Stimulated activated CD4-positive, alpha-beta T cell treated with anti-CD3 and anti-CD28 coated beads, TNF-alpha, amount 100 ng/mL, for 24 hours (primary cell): Measurements from ENCODE around the gene CD74.
"Not testable (repeated sequence)": the region's sequence is repeated elsewhere in the genome, so short reads cannot be mapped to it uniquely, and the experiment has no call there.

ENCODE experiments used
- DNase-seq, 3 experiments: peaks; one replicate each; pipeline ENCODE4 v3.0.0-alpha.2; 2020; ENCODE audit warnings: low read depth in 3 of 3

CD74 gene

DNA sequence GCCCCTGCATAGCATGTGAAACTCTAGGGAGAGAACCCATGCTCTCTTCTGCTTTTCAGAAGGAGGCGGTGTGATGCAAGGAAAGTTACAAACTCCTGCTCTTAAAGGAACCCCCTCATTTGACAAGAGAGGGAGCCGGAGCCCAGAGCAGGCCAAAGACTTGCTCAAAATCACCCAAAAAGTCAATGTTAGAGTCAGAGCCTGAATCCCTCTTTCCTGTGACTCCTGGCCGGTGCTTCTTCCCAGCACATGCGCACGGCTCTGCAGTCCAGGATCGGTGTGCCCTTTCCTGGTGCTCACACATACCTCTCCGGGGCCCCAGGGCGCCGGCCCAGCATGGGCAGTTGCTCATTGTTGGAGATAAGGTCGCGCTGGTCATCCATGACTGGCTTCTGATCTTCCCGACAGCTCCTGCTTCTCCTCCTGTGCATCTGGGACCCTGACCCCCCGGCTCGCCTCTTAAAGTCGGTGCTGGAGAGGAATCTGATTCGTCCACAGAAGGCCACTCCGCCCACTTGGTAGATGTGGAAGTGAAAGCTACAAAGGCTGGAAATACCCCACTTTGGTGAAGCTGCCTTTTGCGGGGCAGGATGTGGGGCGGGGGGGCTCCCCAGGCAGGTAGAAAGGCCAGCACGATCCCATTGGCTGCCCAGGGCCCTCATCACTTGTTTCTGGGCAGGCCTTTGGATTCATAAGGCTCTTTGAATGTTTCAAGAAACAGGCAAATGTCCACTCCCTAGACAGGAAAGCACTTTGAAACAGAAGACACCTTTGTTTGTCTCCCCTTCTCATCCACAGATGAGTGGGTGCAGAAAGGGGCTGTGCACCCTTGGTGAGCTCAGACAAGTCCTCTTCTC lies at the start of gene CD74:
Gene CD74 (minus strand): TSS at position 592 of the 857 bp plus-strand sequence. CDS start 161 bp downstream, at position 431.
- DNase-seq: peak; percentile 72 to 88 (median 79)

GRCh38 chr5:150461231-150461630 lies 48.5 kb upstream of the CD74 start:
- DNase-seq: no peak

DNA sequence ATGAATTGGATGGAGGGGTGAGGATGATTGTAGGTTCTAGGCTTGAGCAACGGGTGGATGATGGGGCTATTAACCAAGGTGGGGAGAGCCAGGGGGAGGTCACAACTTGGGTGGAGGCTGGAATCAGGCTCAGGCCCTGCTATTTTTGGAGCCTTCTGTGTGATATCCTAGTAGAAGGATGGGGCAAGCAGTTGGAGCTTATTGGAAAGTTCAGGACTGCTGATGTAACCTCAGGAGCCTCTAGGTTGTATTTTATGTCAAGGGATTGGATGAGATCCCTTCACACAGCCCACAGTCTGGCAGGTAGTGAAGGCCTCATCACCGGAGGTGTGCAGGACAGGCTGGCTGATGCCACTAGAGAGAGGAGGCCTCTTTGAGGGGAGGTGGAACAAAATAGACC lies 48.1 kb upstream of the CD74 start:
- DNase-seq: no peak

GRCh38 chr5:150458802-150459557 lies 46.3 kb upstream of the CD74 start:
- DNase-seq: peak; percentile 76 to 84 (median 78)

- DNase-seq: no peak
Measured at GRCh38 chr5:150457562-150458240, 45.0 kb upstream of the CD74 start.

DNA sequence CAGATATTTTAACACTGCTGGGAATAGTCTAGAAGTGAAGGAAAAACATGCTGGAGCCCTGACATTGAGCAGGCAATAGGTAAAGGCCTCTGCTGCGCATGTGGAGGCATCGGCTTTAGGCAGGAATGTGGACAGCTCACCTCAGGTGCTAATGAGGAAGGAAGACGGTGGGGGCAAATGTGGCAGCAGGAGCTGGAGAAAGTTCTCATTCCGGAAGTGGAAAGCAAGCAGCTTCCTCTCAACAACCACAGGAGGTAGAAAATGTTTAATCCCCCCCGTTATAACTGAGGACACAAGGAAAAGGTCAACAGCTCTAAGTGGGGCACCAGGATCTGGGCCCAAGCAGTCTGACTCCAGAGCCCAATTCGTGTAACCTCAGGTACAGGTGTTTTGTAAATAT lies 44.4 kb upstream of the CD74 start:
- DNase-seq: no peak

DNA sequence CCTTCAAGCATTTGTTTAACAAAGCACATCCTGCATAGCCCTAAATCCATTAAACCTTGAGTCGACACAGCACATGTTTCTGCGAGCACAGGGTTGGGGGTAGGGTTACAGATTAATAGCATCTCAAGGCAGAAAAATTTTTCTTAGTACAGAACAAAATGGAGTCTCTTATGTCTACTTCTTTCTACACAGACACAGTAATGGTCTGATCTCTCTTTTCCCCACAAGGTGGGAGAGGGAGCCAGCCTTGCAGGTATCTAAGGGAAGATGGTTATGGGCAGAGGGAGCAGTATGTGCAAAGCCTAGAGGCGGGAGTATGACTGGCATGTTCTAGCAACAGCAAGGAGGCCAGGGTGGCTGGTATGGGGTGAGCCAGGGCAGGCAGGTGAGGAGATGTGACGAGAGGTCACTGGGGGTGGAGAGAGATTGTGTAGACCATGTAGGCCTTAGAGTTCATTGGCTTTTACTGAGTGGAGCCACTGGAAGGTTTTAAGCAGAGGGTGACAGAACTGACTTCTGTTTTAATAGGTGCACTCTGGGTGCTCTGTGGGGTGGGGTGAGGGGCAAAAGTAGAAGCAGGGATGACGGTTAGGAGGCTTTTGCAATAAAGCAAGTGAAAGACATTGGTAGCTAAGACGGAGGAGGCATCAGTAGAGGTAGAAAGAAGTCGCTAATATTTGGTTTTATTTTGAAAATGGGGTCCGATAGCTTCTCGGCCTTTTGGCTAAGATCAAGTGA lies 42.0 kb upstream of the CD74 start:
- DNase-seq: no peak

DNA sequence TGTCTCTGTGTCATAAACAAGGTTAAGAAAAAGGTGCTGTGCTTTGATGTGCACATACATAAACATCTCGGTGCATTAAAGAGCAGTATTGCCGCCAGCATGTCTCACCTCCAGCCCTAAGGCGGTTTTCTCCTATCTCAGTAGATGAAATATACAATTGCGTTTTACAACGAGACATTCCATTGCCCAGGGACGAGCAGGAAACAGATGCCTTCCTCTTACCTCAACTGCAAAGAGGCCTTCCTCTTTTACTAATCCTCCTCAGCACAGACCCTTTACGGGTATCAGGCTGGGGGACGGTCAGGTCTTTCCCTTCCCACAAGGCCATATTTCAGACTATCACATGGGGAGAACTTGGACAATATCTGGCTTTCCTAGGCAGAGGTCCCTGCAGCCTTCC lies 41.3 kb upstream of the CD74 start:
- not testable (repeated sequence) for DNase-seq

DNA sequence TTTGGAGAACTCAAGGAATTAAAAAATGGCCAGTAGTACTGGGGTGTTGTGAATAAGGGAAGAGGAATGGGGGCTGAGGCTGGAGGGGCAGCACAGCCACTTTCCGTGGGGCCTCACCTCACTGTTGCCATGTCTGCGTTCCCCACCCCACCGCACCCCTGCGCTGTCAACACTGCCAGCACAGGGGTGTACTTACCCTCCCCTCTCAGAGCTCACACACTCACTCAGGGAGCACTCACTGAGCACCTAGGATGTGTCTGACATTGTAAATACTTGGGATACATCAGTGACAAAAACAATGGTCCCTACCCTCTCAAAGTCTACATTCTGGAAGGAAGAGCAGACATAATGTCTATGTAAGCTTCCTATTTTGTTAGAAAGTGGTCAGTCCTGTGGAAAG lies 40.2 kb upstream of the CD74 start:
- no peak for DNase-seq

- no peak for DNase-seq
Measured at GRCh38 chr5:150451594-150451993, 38.9 kb upstream of the CD74 start.

DNA sequence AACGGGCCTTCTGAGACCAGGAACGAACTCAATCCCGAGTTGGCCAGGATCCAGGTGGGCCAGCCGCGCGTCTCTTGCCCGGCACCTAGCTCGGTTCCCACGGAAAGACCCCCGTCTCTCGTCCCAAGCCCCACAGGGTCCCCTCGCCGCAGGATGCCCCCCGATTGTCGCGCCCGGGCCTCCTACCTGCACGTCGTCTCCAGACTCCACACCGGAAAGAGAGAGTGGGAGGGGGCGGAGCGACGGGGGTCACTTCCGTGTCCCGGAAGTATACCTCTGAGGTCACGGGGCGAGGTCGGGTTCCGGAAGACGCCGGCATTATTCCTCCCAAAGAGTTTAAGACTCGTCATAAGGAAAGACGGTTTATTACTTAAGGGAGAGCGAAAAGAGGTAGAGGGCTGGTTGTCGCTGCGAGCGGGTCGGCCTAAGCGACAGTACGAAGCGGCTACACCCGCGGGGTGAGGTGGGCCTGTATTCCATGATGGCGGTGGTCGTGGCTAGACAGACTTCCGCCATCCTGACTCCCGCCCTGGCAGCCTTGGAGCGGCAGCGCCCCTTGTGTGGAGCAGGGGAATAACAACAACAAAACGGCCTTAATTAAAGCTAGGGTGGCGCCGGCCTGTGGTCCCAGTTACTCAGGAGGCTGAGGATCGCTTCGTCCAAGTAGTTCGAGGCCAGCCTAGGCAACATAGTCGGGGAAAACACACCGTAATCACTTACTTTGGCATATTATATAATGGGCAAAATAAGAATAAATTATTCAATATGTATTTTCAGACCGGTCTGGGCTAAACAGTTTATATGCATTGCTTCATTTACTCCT lies 37.0 kb upstream of the CD74 start, which contains the start of gene RPS14:
Gene RPS14 (minus strand): TSS at position 223 of the 823 bp plus-strand sequence. CDS start 2,006 bp downstream, outside the sequence.
- peak; percentile 89 to 95 (median 91) for DNase-seq

DNA sequence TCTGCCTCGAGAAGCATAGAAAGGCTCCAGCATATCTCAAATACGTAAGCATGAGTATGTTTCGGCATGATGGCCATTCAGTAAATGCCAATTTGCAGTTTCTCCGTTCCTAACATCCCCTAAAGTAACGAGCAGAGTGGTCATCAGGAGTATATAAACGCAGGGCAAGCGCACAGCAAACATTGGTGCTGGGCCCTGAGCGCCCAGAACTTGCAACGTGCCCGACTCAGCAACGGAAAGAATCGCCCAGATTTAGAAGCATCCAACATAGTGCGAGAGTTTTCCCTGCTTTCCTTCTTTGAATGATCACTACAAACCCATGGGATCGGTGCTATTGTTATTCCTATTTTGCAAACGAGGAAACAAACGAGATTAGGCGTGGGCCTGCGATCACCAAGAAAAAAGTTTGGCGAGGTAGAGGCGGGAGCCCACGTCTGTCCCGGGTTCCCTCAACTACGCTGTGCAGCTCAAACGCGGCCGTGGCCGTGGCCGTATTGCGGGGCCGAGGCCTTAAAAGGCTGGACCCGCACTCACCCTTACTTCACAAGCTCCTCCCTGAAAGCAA lies 36.3 kb upstream of the CD74 start:
- DNase-seq: no peak

DNA sequence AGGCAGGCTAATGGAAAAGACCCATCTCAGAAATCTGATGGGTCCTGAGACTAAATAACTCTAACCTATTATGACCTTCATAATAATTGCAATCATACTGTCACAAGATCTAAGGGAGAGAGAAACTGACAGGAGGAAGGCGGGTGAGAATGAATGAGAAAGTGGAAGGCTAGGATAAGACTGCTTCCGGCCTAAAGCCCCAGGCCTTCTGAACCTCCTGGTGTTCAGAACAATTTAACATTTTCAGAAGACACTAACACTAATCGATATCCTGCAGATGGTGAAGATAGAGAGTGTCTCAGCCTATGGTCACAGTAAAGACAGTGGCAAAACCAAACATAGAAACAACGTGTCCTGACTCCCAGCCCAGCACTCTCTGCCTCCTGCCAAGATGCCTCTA lies 35.6 kb upstream of the CD74 start:
- DNase-seq: no peak

DNA sequence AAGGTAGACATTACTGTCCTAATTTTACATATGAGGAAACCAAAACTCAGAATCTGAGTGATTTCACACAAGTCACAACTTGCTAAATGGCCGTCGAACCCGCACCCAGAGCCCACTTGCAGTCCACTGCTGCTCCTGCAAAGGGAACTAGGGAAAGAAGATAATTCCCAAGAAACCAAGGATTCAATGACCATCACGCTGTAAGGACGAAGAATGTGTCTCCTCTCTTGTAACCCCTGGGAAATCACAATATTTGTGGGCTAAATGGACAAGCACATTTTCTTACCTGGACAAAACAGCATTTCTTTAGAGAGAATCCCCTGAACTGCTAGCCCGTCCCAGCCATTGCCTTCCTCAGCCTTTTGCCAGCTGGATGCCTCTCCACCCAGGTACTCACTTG lies 34.5 kb upstream of the CD74 start:
- no peak for DNase-seq

DNA sequence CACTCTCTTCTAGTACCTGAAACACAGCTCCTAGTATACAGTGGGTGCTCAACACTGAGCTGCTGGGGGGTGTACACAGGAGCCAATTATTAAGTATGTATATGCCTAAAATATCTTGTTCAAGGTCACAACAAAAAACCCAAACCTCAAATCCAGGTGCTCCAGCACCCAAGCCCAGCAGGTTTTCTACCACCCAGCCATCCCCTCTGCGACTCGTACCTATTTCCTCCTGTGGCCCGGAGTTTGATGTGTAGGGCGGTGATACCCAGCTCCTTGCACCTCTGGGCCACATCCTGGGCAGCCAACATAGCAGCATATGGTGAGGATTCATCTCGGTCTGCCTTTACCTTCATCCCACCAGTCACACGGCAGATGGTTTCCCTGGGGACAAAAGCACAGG lies 33.9 kb upstream of the CD74 start:
- no peak for DNase-seq

DNA sequence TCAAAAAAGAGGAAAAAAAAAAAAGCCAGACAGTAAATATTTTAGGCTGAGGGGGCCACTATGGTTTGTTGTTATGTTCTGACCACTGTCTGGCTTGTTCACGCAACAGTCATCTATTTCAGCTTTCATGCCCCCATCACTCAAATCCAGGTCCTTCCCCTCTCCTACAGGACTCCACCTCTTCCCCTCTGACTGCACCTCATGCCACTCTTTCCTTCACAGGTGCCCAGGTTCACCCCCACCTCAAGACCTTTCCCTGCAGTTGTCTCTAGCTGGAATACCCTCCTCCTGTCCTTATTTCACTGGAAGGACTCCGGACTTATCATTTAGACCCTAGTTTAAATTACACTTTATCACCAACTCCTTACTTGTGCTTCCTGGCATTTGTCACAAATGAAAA lies 33.4 kb upstream of the CD74 start:
- DNase-seq: no peak

GRCh38 chr5:150444770-150445169 lies 32.1 kb upstream of the CD74 start:
- no peak for DNase-seq

DNA sequence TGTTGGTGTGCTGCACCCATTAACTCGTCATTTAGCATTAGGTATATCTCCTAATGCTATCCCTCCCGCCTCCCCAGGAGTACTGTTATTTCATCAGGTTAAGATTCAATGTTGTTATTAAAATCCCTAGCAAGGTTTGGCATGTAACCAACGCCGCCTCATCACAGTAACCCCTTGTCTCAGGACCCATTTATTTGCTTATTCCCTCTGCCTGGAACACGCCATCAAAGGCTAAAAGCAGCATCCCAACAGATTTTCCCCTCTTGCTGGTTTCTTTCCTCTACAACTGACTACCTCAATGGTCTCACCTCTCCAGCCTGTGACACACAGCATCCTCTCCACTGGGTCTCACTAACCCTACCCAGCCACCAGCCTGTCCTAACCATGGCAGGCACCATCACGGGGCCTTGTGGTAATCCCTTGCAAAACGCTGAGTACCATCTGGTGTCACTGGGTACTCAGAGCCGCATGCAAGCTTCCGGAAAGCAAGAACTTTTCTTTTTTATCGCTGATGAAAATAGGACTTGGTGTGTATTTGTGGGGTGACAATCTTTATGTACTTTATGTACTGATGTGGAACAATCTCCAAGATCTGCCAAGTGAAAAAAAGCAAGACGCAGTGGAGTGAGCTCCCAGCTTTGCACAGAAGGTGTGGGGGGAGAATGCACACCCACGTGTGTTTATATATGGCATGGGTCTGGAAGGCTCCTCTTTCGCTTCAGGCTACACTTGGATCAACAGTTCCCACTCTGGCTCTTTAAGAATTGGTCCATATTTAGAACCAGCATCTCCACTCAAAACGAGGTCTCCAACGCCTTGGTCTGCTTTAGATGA lies 30.7 kb upstream of the CD74 start:
- DNase-seq: no peak

DNA sequence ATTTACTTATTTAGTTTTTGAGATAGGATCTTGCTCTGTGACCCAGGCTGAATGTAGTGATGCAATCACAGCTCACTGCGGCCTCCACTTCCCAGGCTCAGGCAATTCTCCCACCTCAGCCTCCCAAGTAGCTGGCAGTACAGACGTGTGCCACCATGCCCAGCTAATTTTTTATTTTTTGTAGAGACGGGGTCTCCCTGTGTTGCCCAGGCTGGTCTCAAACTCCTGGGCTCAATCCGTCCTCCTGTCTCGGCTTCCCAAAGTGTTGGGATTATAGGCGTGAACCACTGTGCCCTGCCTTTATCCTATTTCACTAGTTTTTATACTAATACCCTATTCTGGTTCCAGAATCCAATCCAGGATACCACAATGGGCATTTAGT lies 30.0 kb upstream of the CD74 start:
- DNase-seq: no peak
